Stimulated activated CD4-positive, alpha-beta T cell treated with anti-CD3 and anti-CD28 coated beads, Interleukin-12 subunit alpha, Interleukin-12 subunit beta, amount 100 ng/mL, for 4 hours (primary cell): ENCODE data around the gene SUGCT.

Experiments
- DNase-seq: peaks from one replicate; pipeline ENCODE4 v3.0.0-alpha.2; 2020

SUGCT gene

GRCh38 chr7:40800771-40801170 lies 666.0 kb downstream of the SUGCT start:
- no peak for DNase-seq

- DNase-seq, result no peak
Observed at GRCh38 chr7:40802497-40802896, 667.7 kb downstream of the SUGCT start.

GRCh38 chr7:40804477-40805215 lies 669.8 kb downstream of the SUGCT start:
- no peak for DNase-seq

GRCh38 chr7:40805361-40805760 lies 670.6 kb downstream of the SUGCT start:
- no peak for DNase-seq

GRCh38 chr7:40808378-40808942 lies 673.7 kb downstream of the SUGCT start:
- DNase-seq, result no peak

GRCh38 chr7:40810274-40810673 lies 675.5 kb downstream of the SUGCT start:
- no peak for DNase-seq

GRCh38 chr7:40811666-40812065 lies 676.9 kb downstream of the SUGCT start:
- DNase-seq, result no peak

- DNase-seq, result no peak
Observed at GRCh38 chr7:40815022-40815421, 680.2 kb downstream of the SUGCT start.

GRCh38 chr7:40815512-40815911 lies 680.7 kb downstream of the SUGCT start:
- DNase-seq, result no peak

- no peak for DNase-seq
Observed at GRCh38 chr7:40822861-40823260, 688.1 kb downstream of the SUGCT start.

- DNase-seq, result no peak
Observed at GRCh38 chr7:40824461-40824860, 689.7 kb downstream of the SUGCT start.

- DNase-seq, result no peak
Observed at GRCh38 chr7:40826411-40827221, 691.8 kb downstream of the SUGCT start.

GRCh38 chr7:40827222-40828085 lies 692.6 kb downstream of the SUGCT start:
- no peak for DNase-seq

GRCh38 chr7:40828686-40829600 lies 694.1 kb downstream of the SUGCT start:
- no peak for DNase-seq

GRCh38 chr7:40833191-40833887 lies 698.5 kb downstream of the SUGCT start:
- no peak for DNase-seq

- DNase-seq, result no peak
Observed at GRCh38 chr7:40833888-40834234, 699.1 kb downstream of the SUGCT start.

- no peak for DNase-seq
Observed at GRCh38 chr7:40836218-40836617, 701.4 kb downstream of the SUGCT start.

GRCh38 chr7:40839881-40840280 lies 705.1 kb downstream of the SUGCT start:
- no peak for DNase-seq

- no peak for DNase-seq
Observed at GRCh38 chr7:40840990-40841389, 706.2 kb downstream of the SUGCT start.

GRCh38 chr7:40842641-40843040 lies 707.8 kb downstream of the SUGCT start:
- DNase-seq, result no peak

GRCh38 chr7:40843338-40843985 lies 708.7 kb downstream of the SUGCT start:
- no peak for DNase-seq
